ENCODE data around the gene NEDD9.

DNA sequence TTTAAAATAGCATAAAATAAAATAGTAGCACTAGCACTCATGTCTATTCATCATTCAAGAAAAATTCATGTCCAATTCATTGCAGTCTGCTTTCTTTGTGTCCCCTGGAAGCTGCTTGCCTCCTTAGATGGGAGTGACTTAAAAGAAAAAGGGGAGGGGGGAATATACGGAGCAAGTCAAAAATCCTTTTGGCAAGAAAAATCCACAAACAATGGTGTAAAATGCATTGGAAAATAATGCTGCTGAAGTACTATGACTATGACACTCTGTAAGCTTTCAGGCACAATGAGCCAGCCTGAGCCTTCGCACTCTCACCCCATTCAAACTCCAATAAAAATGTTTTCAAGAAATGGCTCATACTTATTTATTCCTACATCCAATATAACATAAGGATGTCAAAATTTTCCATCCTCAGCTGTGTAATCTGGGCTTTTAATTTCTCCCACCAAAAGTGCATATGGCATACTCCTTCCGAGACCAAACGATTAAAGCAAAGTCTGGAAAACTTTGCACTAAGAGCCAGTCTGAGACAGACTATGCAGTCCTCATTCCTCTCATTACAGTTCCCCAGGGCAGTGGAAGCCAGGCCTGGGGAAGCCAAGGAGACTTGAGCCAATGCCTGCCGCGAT, 790 bp downstream of the NEDD9 start:
- no peak for TF ChIP-seq CTCF (conservative IDR thresholded peaks at IDR 0.05)
- TF ChIP-seq ZFX (IDR thresholded peaks at IDR 0.05), result no peak
